GM12878 (cell line): ENCODE results near the gene FNTB. TPM values are rescaled to one million over a fixed set of nuclear protein-coding genes. Genes with fewer than 3 reads are reported as not detected.

Experiments used
- ATAC-seq: fragments of 200-7000 bp; cut with Tn5 transposase; 3 replicates; pipeline ENCODE4 v1.9.1; 2020; ENCODE audit warnings: mild to moderate bottlenecking, moderate library complexity
- BruUV-seq: library from RNA; stranded (reverse); fragments of 400-500 nt; replicated peaks from 2 replicates; lab custom pipeline; 2021; lab: Mats Ljungman, UMichigan
- CTCF ChIA-PET: fragments of 300-600 bp; sonication (Branson Sonifier 250); formaldehyde crosslinking; extraction: SDS; loops from one replicate; lab custom pipeline; 2021; ENCODE audit warnings: inconsistent platforms; lab: Yijun Ruan, JAX
- POLR2A ChIA-PET: fragments of 350-600 bp; formaldehyde crosslinking; extraction: SDS; loops from one replicate; lab custom pipeline; 2021; ENCODE audit warnings: inconsistent platforms; lab: Charles Lee
- RAD21 ChIA-PET: fragments of 300-600 bp; sonication (Branson Sonifier 250); formaldehyde crosslinking; loops from one replicate; lab custom pipeline; 2023; ENCODE audit warnings: antibody characterized with exemption; ENCODE audit not compliant: unreplicated experiment; lab: Charles Lee
- SMC1A ChIA-PET: fragments of 300-600 bp; sonication (Branson Sonifier 250); formaldehyde crosslinking; loops from one replicate; lab custom pipeline; 2023; ENCODE audit not compliant: unreplicated experiment, uncharacterized antibody; lab: Charles Lee
- DNase-seq: peaks from one replicate; pipeline ENCODE4 v3.0.0-alpha.2; 2011; ENCODE audit warnings: low read depth, low spot score
- FAIRE-seq: peaks from 3 replicates; lab custom pipeline; 2011; peaks lifted over from hg19 to GRCh38; lab: Jason Lieb, UNC
- H2AFZ ChIP-seq: 2 replicates; pipeline ENCODE4 v1.6.0; 2011; ENCODE audit warnings: low read depth, low read length, control low read depth; ENCODE audit not compliant: control insufficient read depth
- H3K27ac ChIP-seq: 2 replicates; pipeline ENCODE4 v1.5.1; 2011; ENCODE audit warnings: control low read depth; ENCODE audit not compliant: control insufficient read depth, insufficient read depth
- H3K27me3 ChIP-seq, 2 experiments: replicated peaks in 1 of 2; 2 replicates each; pipeline versions ENCODE4 v1.6.0 to v1.6.1; 2011; ENCODE audit warnings: low read length in 1 of 2; ENCODE audit not compliant: control insufficient read depth in 2 of 2, insufficient read depth in 2 of 2
- H3K36me3 ChIP-seq, 2 experiments: 2 replicates each; pipeline ENCODE4 v1.5.1; 2011; ENCODE audit warnings: low read length in 1 of 2; ENCODE audit not compliant: control insufficient read depth in 2 of 2, insufficient read depth in 2 of 2
- H3K4me1 ChIP-seq: 2 replicates; pipeline ENCODE4 v1.6.1; 2011; ENCODE audit warnings: mild to moderate bottlenecking, low read length, moderate library complexity, mixed read lengths; ENCODE audit not compliant: control insufficient read depth, insufficient read depth
- H3K4me2 ChIP-seq: 2 replicates; pipeline ENCODE4 v1.6.0; 2011; ENCODE audit warnings: control low read depth; ENCODE audit not compliant: control insufficient read depth, insufficient read depth
- H3K4me3 ChIP-seq: fragments of 200-600 bp; sonication (generic); 2 replicates; pipeline ENCODE4 v1.5.1; 2016
- H3K79me2 ChIP-seq: 2 replicates; pipeline ENCODE4 v1.6.0; 2011; ENCODE audit warnings: low read length; ENCODE audit not compliant: control insufficient read depth, insufficient read depth
- H3K9ac ChIP-seq: 2 replicates; pipeline ENCODE4 v1.8.0; 2011; ENCODE audit warnings: low read length, control low read depth, mixed read lengths; ENCODE audit not compliant: control insufficient read depth, insufficient read depth
- H3K9me3 ChIP-seq: replicated peaks from 3 replicates; pipeline ENCODE4 v1.5.1; 2011; ENCODE audit warnings: mild to moderate bottlenecking, low read length; ENCODE audit not compliant: control insufficient read depth, insufficient read depth
- H4K20me1 ChIP-seq: 2 replicates; pipeline ENCODE4 v1.6.0; 2011; ENCODE audit not compliant: control insufficient read depth, insufficient read depth
- ASH2L ChIP-seq: fragments of 300-600, 200-600 bp; sonication (generic); IDR thresholded peaks from 2 replicates; pipeline ENCODE4 v1.6.1; 2017; ENCODE audit warnings: low read depth, mild to moderate bottlenecking, borderline replicate concordance
- CEBPB ChIP-seq, 2 experiments: fragments of 150-350 bp in 1 of 2; IDR thresholded peaks; 2 replicates each; pipeline ENCODE4 v1.6.1; 2012 to 2014; ENCODE audit warnings: low read depth in 2 of 2, low read length in 2 of 2, borderline replicate concordance in 1 of 2, inconsistent platforms in 1 of 2
- CHD2 ChIP-seq: IDR thresholded peaks from 2 replicates; pipeline ENCODE4 v1.6.1; 2011; ENCODE audit warnings: low read depth, low read length, improper control_type of control experiment, borderline replicate concordance
- CHD4 ChIP-seq: fragments of 200-600 bp; sonication (generic); IDR thresholded peaks from 2 replicates; pipeline ENCODE4 v1.6.1; 2016; ENCODE audit warnings: mild to moderate bottlenecking
- GABPA ChIP-seq: IDR thresholded peaks from 2 replicates; pipeline ENCODE4 v1.6.1; 2014; ENCODE audit warnings: antibody characterized with exemption, low read depth, mild to moderate bottlenecking, inconsistent platforms
- HCFC1 ChIP-seq: fragments of 150-350 bp; IDR thresholded peaks from 2 replicates; pipeline ENCODE4 v1.6.1; 2014; ENCODE audit warnings: low read length
- NR2F1 ChIP-seq: fragments of 450-650 bp; conservative IDR thresholded peaks from 2 replicates; pipeline ENCODE4 v1.6.1; 2017; ENCODE audit warnings: mild to moderate bottlenecking
- PAX8 ChIP-seq: fragments of 450-650 bp; IDR thresholded peaks from 2 replicates; pipeline ENCODE4 v1.6.1; 2017; ENCODE audit warnings: mild to moderate bottlenecking, moderate library complexity
- RELA ChIP-seq: fragments of 450-650 bp; IDR thresholded peaks from 2 replicates; pipeline ENCODE4 v1.8.0; 2014; ENCODE audit warnings: borderline replicate concordance; ENCODE audit not compliant: partially characterized antibody
- STAT1 ChIP-seq: fragments of 450-650 bp; conservative IDR thresholded peaks from 2 replicates; pipeline ENCODE4 v1.6.1; 2014; ENCODE audit warnings: antibody characterized with exemption, mild to moderate bottlenecking
- STAT3 ChIP-seq: IDR thresholded peaks from 2 replicates; pipeline ENCODE4 v1.6.1; 2011; ENCODE audit warnings: low read depth, low read length, improper control_type of control experiment
- SUPT20H ChIP-seq: IDR thresholded peaks from 2 replicates; pipeline ENCODE4 v1.6.1; 2011; ENCODE audit warnings: low read depth, mild to moderate bottlenecking, low read length, moderate library complexity, borderline replicate concordance; ENCODE audit not compliant: control insufficient read depth
- TARDBP ChIP-seq: IDR thresholded peaks from 2 replicates; pipeline ENCODE4 v1.6.1; 2016; ENCODE audit warnings: borderline replicate concordance
- ZNF384 ChIP-seq: IDR thresholded peaks from 2 replicates; pipeline ENCODE4 v1.6.1; 2012; ENCODE audit warnings: low read depth, mild to moderate bottlenecking, low read length, improper control_type of control experiment, borderline replicate concordance
- WGBS: methylation state at CpG from one replicate; pipeline ENCODE4 v1.1.6; 2016; ENCODE audit warnings: low lambda C conversion rate; ENCODE audit not compliant: insufficient replicate concordance, insufficient coverage; ENCODE audit errors: missing lambda C conversion rate; 5-methylcytosine and 5-hydroxymethylcytosine counted together
- in situ Hi-C: fragments of 300-500 bp; cut with MboI; formaldehyde crosslinking; loops from 9 replicates; pipeline ENCODE4 v1.14.3; 2018; ENCODE audit warnings: mixed read lengths
- intact Hi-C: fragments of 100-400 bp; cut with micrococcal nuclease; formaldehyde crosslinking; loops from one replicate; pipeline ENCODE4 v1.14.2; 2022; ENCODE audit not compliant: unreplicated experiment
- polyA plus RNA-seq, 11 experiments: library from polyadenylated mRNA; depleted of rRNA in 4 of 11; unstranded in 6 of 11; stranded (reverse) in 5 of 11; fragments of >200 nt; fragmentation: Nextera tagmentation in 4 of 11; fragmentation: Illumina TruSeq in 1 of 11; extraction: Ambion mirVana in 4 of 11; extraction: Trizol in 1 of 11; gene quantifications; 1 replicate in 1 of 11; 2 replicates in 10 of 11; pipeline versions ENCODE4 v1.2.1 to v1.2.3, GENCODE V29; 2011 to 2016; ENCODE audit warnings: inconsistent platforms in 2 of 11, missing spikeins in 2 of 11, low read depth in 1 of 11
- total RNA-seq, 4 experiments: library from RNA; depleted of rRNA in 3 of 4; stranded (reverse); fragments of >200 nt in 3 of 4; fragmentation: Illumina TruSeq in 1 of 4; extraction: Trizol in 1 of 4; gene quantifications; 2 replicates each; pipeline versions ENCODE4 v1.2.1 to v1.2.3, GENCODE V29; 2013 to 2021
- TF ChIP-seq, protein P1 (sequence below): fragments of 150-350 bp; IDR thresholded peaks from 2 replicates; pipeline ENCODE4 v1.6.1; 2014; ENCODE audit warnings: mild to moderate bottlenecking, low read depth, low read length
- TF ChIP-seq, protein P2 (sequence below): fragments of 450-650 bp; IDR thresholded peaks from 2 replicates; pipeline ENCODE4 v1.6.1; 2016; ENCODE audit warnings: mild to moderate bottlenecking
- TF ChIP-seq, protein P3 (sequence below): IDR thresholded peaks from 2 replicates; pipeline ENCODE4 v1.6.1; 2012; ENCODE audit warnings: low read depth, low read length, improper control_type of control experiment
- TF ChIP-seq, protein P4 (sequence below), 3 experiments: IDR thresholded peaks in 2 of 3; conservative IDR thresholded peaks in 1 of 3; 2 replicates each; pipeline ENCODE4 v1.5.1; 2011; ENCODE audit warnings: low read depth in 3 of 3, low read length in 3 of 3, mild to moderate bottlenecking in 3 of 3, control low read depth in 2 of 3, moderate library complexity in 2 of 3, inconsistent platforms in 1 of 3, mixed read lengths in 1 of 3; ENCODE audit not compliant: control insufficient read depth in 2 of 3, insufficient read depth in 1 of 3; ENCODE audit errors: extremely low read depth in 1 of 3

The FNTB gene
- total and polyA plus RNA-seq, 10 of the 15 experiments (the other 5 are each of a cell fraction or from before 2014, with no cell fraction given): 10.4 to 25.1 (median 16.7) TPM

DNA sequence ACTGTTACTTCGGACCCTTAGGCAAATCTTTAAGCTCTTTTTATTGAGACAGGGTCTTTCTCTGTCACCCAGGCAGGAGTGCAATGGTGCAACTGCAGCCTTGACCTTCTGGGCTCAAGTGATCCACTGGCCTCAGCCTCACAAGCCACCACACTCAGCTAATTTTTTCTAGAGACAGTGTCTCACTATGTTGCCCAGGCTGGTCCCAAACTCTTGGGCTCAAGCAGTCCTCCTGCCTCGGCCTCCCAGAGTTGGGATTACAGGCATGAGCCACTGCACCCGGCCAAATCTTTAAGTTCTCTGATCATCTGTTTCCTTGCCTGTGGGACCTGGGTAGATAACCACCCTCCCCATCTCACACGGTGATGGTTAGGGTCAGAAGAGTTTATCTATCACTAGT lies 41.8 kb upstream of the FNTB start (continued):
- TF ChIP-seq CHD4 (no peak), SUPT20H (no peak)

DNA sequence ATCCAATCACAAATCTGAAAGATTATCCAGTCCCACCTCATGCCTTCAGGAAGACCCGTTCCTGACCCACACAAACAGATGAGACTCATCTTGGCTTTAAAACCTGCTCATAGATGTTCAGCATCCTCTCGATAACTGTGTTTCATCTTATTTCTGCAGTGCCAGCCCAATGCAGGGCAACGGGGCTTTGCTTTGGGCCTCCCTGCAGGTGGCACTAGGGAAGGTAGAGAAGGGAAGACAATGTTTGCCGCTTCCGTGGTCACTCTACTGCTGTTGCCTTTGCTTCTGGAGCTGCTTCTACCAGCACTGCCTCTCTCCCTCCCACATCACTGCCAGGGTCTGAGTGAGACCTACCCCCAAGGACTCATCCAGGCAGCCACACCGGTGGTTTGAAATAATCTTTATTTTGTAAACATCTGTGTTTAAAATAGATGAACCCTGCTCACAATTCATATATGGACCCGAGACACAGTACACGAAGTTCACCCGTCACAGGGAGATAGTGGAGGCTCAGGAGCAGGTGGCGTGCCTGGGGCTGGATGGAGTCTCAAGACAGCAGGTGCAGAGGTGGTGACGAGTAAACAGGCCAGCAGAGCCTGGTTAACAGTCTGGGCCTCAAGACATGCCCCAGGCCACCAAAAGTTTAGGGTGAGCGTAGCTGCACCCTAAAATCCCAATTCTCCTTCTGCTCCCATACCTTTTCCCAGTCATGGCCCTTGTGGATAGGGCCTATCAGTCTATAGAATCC lies 41.1 kb upstream of the FNTB start:
- Histone ChIP-seq H3K4me2 (no peak overlapping the region), H2AFZ (no peak overlapping the region), H3K36me3 (peaks cover 0 to 4% of the 10 kb centered on the region in 2 experiments; a peak in 2 of 4 replicates), H3K9ac (no peak overlapping the region), H3K4me1 (no peaks in the 10 kb centered on the region), H3K79me2 (no peaks in the 10 kb centered on the region), H3K4me3 (no peak overlapping the region), H4K20me1 (no peaks in the 10 kb centered on the region), H3K27me3 (no peaks in the 10 kb centered on the region), H3K9me3 (no peaks in the 10 kb centered on the region), H3K27ac (no peak overlapping the region)
- ChIA-PET RAD21 (no interaction called here), POLR2A (no interaction called here), SMC1A (no interaction called here), CTCF (interaction anchor here (2.3 kb wide), 1 partner anchor 7 kb away, joined by 6 read pairs; no protein-coding TSS in a partner anchor)
- WGBS: 97% methylated on average over 12 of the region's 12 CpGs
- FAIRE-seq (no peak), ATAC-seq (no peak), DNase-seq (no peak)
- in situ Hi-C loops: no loop called here
- intact Hi-C loops: no loop called here
- no TSS peak for BruUV-seq
- TF ChIP-seq, protein P1, sequence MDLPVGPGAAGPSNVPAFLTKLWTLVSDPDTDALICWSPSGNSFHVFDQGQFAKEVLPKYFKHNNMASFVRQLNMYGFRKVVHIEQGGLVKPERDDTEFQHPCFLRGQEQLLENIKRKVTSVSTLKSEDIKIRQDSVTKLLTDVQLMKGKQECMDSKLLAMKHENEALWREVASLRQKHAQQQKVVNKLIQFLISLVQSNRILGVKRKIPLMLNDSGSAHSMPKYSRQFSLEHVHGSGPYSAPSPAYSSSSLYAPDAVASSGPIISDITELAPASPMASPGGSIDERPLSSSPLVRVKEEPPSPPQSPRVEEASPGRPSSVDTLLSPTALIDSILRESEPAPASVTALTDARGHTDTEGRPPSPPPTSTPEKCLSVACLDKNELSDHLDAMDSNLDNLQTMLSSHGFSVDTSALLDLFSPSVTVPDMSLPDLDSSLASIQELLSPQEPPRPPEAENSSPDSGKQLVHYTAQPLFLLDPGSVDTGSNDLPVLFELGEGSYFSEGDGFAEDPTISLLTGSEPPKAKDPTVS: no peak
- no peak for TF ChIP-seq CEBPB (IDR thresholded peaks at IDR 0.05; ENCODE audit: borderline replicate concordance in 1 of 2, low read depth in 2 of 2, low read length in 2 of 2)
- no peak for TF ChIP-seq RELA
- TF ChIP-seq TARDBP: no peak
- no peak for TF ChIP-seq NR2F1
- TF ChIP-seq, protein P2, sequence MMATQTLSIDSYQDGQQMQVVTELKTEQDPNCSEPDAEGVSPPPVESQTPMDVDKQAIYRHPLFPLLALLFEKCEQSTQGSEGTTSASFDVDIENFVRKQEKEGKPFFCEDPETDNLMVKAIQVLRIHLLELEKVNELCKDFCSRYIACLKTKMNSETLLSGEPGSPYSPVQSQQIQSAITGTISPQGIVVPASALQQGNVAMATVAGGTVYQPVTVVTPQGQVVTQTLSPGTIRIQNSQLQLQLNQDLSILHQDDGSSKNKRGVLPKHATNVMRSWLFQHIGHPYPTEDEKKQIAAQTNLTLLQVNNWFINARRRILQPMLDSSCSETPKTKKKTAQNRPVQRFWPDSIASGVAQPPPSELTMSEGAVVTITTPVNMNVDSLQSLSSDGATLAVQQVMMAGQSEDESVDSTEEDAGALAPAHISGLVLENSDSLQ: no peak
- TF ChIP-seq CHD2: no peak
- TF ChIP-seq, protein P3, sequence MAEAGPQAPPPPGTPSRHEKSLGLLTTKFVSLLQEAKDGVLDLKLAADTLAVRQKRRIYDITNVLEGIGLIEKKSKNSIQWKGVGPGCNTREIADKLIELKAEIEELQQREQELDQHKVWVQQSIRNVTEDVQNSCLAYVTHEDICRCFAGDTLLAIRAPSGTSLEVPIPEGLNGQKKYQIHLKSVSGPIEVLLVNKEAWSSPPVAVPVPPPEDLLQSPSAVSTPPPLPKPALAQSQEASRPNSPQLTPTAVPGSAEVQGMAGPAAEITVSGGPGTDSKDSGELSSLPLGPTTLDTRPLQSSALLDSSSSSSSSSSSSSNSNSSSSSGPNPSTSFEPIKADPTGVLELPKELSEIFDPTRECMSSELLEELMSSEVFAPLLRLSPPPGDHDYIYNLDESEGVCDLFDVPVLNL: no peak
- TF ChIP-seq STAT1: no peak
- TF ChIP-seq ZNF384: no peak
- TF ChIP-seq HCFC1: no peak
- TF ChIP-seq PAX8: no peak
- no peak for TF ChIP-seq ASH2L
- TF ChIP-seq, protein P4, sequence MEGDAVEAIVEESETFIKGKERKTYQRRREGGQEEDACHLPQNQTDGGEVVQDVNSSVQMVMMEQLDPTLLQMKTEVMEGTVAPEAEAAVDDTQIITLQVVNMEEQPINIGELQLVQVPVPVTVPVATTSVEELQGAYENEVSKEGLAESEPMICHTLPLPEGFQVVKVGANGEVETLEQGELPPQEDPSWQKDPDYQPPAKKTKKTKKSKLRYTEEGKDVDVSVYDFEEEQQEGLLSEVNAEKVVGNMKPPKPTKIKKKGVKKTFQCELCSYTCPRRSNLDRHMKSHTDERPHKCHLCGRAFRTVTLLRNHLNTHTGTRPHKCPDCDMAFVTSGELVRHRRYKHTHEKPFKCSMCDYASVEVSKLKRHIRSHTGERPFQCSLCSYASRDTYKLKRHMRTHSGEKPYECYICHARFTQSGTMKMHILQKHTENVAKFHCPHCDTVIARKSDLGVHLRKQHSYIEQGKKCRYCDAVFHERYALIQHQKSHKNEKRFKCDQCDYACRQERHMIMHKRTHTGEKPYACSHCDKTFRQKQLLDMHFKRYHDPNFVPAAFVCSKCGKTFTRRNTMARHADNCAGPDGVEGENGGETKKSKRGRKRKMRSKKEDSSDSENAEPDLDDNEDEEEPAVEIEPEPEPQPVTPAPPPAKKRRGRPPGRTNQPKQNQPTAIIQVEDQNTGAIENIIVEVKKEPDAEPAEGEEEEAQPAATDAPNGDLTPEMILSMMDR (IDR thresholded peaks at IDR 0.05 in 2 of 3, conservative IDR thresholded peaks at IDR 0.05 in 1 of 3; ENCODE audit: control insufficient read depth in 2 of 3, extremely low read depth in 1 of 3, insufficient read depth in 1 of 3, low read depth in 3 of 3, low read length in 3 of 3): no peak
- TF ChIP-seq GABPA: no peak
- no peak for TF ChIP-seq STAT3
